ENCODE measurements around the gene TMX2. TPM values are rescaled to one million over a fixed set of nuclear protein-coding genes. Genes with fewer than 3 reads are reported as not detected.

The TMX2 gene
- total RNA-seq, 1 experiment from 2014 or later = 93.9 TPM

DNA sequence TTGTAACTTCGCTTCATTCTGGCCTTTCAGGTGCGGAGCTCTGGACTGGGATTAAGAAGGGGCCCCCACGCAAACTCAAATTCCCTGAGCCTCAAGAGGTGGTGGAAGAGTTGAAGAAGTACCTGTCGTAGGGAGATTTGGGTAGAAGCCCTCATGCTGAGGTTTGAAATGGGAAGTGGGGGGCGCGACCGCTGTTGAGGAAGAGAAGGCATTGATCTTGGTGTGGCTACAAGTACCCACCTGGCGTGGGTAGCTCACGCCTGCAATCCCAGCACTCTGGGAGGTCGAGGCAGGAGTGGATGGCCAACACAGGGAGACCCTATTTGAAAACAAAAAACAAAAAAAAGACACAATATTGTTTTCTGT lies 29.7 kb downstream of the TMX2 start (continued):
- TF ChIP-seq, protein P1, sequence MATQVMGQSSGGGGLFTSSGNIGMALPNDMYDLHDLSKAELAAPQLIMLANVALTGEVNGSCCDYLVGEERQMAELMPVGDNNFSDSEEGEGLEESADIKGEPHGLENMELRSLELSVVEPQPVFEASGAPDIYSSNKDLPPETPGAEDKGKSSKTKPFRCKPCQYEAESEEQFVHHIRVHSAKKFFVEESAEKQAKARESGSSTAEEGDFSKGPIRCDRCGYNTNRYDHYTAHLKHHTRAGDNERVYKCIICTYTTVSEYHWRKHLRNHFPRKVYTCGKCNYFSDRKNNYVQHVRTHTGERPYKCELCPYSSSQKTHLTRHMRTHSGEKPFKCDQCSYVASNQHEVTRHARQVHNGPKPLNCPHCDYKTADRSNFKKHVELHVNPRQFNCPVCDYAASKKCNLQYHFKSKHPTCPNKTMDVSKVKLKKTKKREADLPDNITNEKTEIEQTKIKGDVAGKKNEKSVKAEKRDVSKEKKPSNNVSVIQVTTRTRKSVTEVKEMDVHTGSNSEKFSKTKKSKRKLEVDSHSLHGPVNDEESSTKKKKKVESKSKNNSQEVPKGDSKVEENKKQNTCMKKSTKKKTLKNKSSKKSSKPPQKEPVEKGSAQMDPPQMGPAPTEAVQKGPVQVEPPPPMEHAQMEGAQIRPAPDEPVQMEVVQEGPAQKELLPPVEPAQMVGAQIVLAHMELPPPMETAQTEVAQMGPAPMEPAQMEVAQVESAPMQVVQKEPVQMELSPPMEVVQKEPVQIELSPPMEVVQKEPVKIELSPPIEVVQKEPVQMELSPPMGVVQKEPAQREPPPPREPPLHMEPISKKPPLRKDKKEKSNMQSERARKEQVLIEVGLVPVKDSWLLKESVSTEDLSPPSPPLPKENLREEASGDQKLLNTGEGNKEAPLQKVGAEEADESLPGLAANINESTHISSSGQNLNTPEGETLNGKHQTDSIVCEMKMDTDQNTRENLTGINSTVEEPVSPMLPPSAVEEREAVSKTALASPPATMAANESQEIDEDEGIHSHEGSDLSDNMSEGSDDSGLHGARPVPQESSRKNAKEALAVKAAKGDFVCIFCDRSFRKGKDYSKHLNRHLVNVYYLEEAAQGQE (IDR thresholded peaks at IDR 0.05; ENCODE audit: low read depth) = no peak
- TF ChIP-seq ZNF274 (IDR thresholded peaks at IDR 0.05; ENCODE audit: low read depth, low read length) = no peak

DNA sequence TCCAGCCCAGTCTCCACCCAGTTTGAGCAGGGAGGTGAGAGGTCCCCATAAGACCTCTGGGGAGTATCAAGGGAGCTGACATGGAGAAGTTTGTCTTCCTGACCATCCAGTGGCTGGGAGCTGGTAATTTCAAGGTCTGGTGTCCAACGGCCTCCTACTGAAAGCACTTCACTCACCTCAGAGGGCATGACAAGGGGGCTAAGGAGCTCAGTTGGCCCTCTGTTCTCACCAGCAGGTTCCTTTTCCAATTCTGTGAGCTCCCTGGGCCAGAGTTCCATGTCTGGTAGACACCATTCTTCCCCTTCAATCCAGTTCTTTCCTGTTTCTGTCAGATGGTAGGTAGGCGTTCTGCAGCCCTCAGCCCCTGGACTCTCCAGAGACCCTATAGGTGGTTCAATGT lies 32.0 kb downstream of the TMX2 start:
- Histone ChIP-seq H3K9me3 (ENCODE audit: control insufficient read depth in 1 of 2, insufficient read depth in 1 of 2, low read depth in 1 of 2, low read length in 2 of 2) (no peaks in the 10 kb centered on the region), H3K9ac (ENCODE audit: low read length) (no peak overlapping the region), H3K9me2 (ENCODE audit: insufficient read depth) (no peaks in the 10 kb centered on the region), H3K27me3 (ENCODE audit: insufficient read depth, low read length) (no peaks in the 10 kb centered on the region), H3K4me2 (ENCODE audit: low read length) (no peak overlapping the region), H3K79me2 (ENCODE audit: insufficient read depth, low read length) (peaks cover 26% of the 10 kb centered on the region), H3K4me1 (ENCODE audit: control insufficient read depth in 1 of 2, insufficient read depth in 2 of 2, low read length in 2 of 2) (peaks cover 0 to 17% of the 10 kb centered on the region in 2 experiments; a peak in 2 of 4 replicates), H4K20me1 (ENCODE audit: insufficient read depth) (no peaks in the 10 kb centered on the region), H3K4me3 (replicated peaks in 1 of 2; ENCODE audit: low read depth in 1 of 2, low read length in 2 of 2) (no peak overlapping the region), H2AFZ (ENCODE audit: low read depth, low read length, poor library complexity, severe bottlenecking) (no peak overlapping the region), H3K27ac (ENCODE audit: low read depth, low read length) (no peak overlapping the region), H3K36me3 (ENCODE audit: control insufficient read depth in 1 of 2, insufficient read depth in 2 of 2, low read length in 2 of 2) (peaks cover 12 to 27% of the 10 kb centered on the region in 2 experiments; a peak in 3 of 4 replicates)
- ATAC-seq (no peak), DNase-seq (ENCODE audit: low read depth, low spot score) (no peak)
- no peak for TF ChIP-seq EZH2 (IDR thresholded peaks at IDR 0.05)
- TF ChIP-seq YY1 (IDR thresholded peaks at IDR 0.05; ENCODE audit: extremely low read depth, insufficient replicate concordance, low read depth, low read length) = no peak
- no peak for TF ChIP-seq RAD21 (IDR thresholded peaks at IDR 0.05; ENCODE audit: low read depth)
- TF ChIP-seq CEBPB (IDR thresholded peaks at IDR 0.05; ENCODE audit: low read depth) = no peak
- TF ChIP-seq JUND (IDR thresholded peaks at IDR 0.05) = no peak
- TF ChIP-seq, protein P2, sequence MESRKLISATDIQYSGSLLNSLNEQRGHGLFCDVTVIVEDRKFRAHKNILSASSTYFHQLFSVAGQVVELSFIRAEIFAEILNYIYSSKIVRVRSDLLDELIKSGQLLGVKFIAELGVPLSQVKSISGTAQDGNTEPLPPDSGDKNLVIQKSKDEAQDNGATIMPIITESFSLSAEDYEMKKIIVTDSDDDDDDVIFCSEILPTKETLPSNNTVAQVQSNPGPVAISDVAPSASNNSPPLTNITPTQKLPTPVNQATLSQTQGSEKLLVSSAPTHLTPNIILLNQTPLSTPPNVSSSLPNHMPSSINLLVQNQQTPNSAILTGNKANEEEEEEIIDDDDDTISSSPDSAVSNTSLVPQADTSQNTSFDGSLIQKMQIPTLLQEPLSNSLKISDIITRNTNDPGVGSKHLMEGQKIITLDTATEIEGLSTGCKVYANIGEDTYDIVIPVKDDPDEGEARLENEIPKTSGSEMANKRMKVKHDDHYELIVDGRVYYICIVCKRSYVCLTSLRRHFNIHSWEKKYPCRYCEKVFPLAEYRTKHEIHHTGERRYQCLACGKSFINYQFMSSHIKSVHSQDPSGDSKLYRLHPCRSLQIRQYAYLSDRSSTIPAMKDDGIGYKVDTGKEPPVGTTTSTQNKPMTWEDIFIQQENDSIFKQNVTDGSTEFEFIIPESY (IDR thresholded peaks at IDR 0.05; ENCODE audit: extremely low read depth, insufficient replicate concordance, low read length) = no peak
- no peak for TF ChIP-seq POLR2AphosphoS5 (IDR thresholded peaks at IDR 0.05; ENCODE audit: low read depth, low read length)
- no peak for TF ChIP-seq EGR1 (IDR thresholded peaks at IDR 0.05; ENCODE audit: low read depth)
- TF ChIP-seq, protein P3, sequence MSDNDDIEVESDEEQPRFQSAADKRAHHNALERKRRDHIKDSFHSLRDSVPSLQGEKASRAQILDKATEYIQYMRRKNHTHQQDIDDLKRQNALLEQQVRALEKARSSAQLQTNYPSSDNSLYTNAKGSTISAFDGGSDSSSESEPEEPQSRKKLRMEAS (IDR thresholded peaks at IDR 0.05) = no peak
- TF ChIP-seq FOSL1 (IDR thresholded peaks at IDR 0.05; ENCODE audit: low read depth) = no peak
- TF ChIP-seq, protein P1 (IDR thresholded peaks at IDR 0.05; ENCODE audit: low read depth) = no peak
- no peak for TF ChIP-seq ZNF274 (IDR thresholded peaks at IDR 0.05; ENCODE audit: low read depth, low read length)
- no peak for TF ChIP-seq EZH2phosphoT487 (IDR thresholded peaks at IDR 0.05; ENCODE audit: borderline replicate concordance)
- no peak for TF ChIP-seq TCF7L2 (IDR thresholded peaks at IDR 0.05; ENCODE audit: borderline replicate concordance, extremely low read depth, insufficient read depth, insufficient read length)
- TF ChIP-seq POLR2A (IDR thresholded peaks at IDR 0.05; ENCODE audit: borderline replicate concordance, extremely low read depth, insufficient read depth, insufficient read length) = no peak
- BruUV-seq (replicated peaks) = no TSS peak
- RAD21 ChIA-PET (ENCODE audit: low non-redundant PET in 1 of 2, low total read pairs in 2 of 2, uncharacterized antibody in 2 of 2, unreplicated experiment in 2 of 2) = no interaction called here
- POLR2A ChIA-PET = no interaction called here
- intact Hi-C loops (cut with micrococcal nuclease) = loop anchor here (5.0 kb wide), 1 partner anchor 768 kb away; no protein-coding TSS in a partner anchor
- CTCF ChIA-PET = no interaction called here
